ENCODE results near the gene DSEL.

- TF ChIP-seq CTCF (IDR thresholded peaks at IDR 0.05) (peak in 1 of 3 donors; percentile 55), POLR2A (IDR thresholded peaks at IDR 0.05) (no peak)
Observed at GRCh38 chr18:67515942-67516538, 480 bp downstream of the DSEL start.
